ENCODE results near the gene DPEP3. TPM values are rescaled to one million over a fixed set of nuclear protein-coding genes. Genes with fewer than 3 reads are reported as not detected.
A peak's percentile ranks its signal among the peaks of the same experiment; 100 is the strongest.

The DPEP3 gene
- total RNA-seq, 4 donors from 2014 or later: 0.11 to 0.40 TPM; not detected in 2

DNA sequence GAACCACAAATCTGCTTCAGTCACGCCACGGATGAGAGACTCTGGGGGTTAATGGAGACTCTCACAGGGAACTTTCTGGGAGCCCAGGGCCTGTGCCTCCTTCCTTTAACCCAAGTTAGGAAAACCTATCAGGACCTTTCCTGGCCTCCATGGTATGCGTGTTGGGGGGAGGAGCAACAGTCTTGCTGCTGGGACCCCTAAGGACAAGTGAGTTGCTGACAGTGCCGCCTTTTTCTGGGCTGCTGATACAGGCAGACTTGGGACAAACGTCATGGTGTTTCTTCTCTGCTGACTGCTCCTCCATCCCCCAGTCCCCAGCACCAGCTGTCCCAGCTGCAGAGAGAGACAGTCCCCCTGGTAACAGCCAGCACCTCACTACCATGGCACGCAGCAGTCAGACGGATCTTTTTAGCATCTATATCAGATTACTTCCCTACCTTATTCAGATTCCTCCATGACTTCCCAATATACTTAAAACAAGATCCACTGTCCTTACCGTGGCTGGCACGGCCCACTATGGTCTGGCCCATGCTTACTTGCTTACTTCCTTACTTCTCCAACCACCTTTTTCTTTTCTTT, 28.9 kb upstream of the DPEP3 start:
- H3K9me3 ChIP-seq: no peaks in the 10 kb centered on the region
- H3K36me3 ChIP-seq: no peaks in the 10 kb centered on the region
- no peak for DNase-seq
- no peak overlapping the region for H3K27ac ChIP-seq
- intact Hi-C loops (cut with DNase I): no loop called here
- peaks cover 0 to 7% of the 10 kb centered on the region in 2 donors for H3K4me1 ChIP-seq
- H3K27me3 ChIP-seq: no peaks in the 10 kb centered on the region
- H3K4me3 ChIP-seq (replicated peaks in 1 of 3): no peak overlapping the region
- TF ChIP-seq POLR2A (IDR thresholded peaks at IDR 0.05): no peak
- TF ChIP-seq, protein P1, sequence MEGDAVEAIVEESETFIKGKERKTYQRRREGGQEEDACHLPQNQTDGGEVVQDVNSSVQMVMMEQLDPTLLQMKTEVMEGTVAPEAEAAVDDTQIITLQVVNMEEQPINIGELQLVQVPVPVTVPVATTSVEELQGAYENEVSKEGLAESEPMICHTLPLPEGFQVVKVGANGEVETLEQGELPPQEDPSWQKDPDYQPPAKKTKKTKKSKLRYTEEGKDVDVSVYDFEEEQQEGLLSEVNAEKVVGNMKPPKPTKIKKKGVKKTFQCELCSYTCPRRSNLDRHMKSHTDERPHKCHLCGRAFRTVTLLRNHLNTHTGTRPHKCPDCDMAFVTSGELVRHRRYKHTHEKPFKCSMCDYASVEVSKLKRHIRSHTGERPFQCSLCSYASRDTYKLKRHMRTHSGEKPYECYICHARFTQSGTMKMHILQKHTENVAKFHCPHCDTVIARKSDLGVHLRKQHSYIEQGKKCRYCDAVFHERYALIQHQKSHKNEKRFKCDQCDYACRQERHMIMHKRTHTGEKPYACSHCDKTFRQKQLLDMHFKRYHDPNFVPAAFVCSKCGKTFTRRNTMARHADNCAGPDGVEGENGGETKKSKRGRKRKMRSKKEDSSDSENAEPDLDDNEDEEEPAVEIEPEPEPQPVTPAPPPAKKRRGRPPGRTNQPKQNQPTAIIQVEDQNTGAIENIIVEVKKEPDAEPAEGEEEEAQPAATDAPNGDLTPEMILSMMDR (IDR thresholded peaks at IDR 0.05): no peak
- WGBS, 2 donors: 50 to 62% methylated on average over 8 to 9 of the region's 9 CpGs

DNA sequence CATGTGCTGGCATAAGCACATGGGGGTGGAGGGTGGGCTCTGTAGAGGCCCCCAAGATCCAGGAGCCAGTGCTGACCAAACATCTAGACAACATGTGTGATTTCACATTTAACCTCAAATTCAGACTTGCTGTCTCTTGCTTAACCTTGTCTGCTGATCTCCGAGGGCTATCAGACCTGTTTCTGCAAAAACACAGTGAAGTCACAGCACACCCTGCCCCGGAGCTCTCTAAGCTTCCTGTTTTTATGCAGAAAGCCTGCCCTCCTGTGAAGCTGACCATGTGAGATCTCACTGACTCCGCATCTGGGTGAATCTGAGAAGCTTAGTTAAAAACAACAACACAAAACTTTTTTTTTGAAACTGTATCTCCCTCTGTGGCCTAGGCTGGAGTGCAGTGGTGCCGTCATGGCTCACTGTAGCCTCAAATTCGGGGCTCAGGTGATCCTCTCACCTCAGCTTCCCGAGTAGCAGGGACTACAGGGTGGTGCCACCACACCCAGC, 25.5 kb upstream of the DPEP3 start:
- intact Hi-C loops (cut with DNase I): no loop called here
- TF ChIP-seq, protein P1 (IDR thresholded peaks at IDR 0.05): no peak
- no peak for TF ChIP-seq POLR2A (IDR thresholded peaks at IDR 0.05)
- WGBS, 2 donors: 36 to 46% methylated on average over 6 of the region's 6 CpGs
- Histone ChIP-seq H3K27ac (peak overlapping the region in 2 of 3 donors; percentile 29 to 38), H3K27me3 (no peaks in the 10 kb centered on the region), H3K36me3 (no peaks in the 10 kb centered on the region), H3K9me3 (no peaks in the 10 kb centered on the region), H3K4me3 (replicated peaks in 1 of 3) (no peak overlapping the region), H3K4me1 (peaks cover 0 to 7% of the 10 kb centered on the region in 2 donors)
- peak; percentile 12 to 21 for DNase-seq

DNA sequence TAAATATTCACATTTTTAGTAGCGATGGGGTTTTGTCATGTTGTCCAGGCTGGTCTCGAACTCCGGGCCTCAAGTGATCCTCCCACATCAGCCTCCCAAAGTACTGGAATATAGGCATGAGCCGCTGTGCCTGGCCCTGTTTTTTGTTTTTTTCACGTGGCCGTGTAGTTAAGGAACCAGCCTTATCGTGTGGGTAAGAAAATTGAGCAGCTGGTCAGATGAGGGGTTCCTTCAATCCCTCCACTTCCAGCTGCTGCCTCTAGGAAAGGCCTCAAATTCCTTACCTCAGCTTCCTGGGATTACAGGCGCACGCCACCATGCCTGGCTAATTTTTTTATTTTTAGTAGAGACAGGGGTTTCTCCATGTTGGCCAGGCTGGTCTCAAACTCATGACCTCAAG, 24.9 kb upstream of the DPEP3 start:
- Histone ChIP-seq H3K27me3 (no peaks in the 10 kb centered on the region), H3K9me3 (no peaks in the 10 kb centered on the region), H3K4me3 (replicated peaks in 1 of 3) (no peak overlapping the region), H3K27ac (peak overlapping the region in 2 of 3 donors; percentile 29 to 38), H3K36me3 (no peaks in the 10 kb centered on the region), H3K4me1 (peaks cover 0 to 7% of the 10 kb centered on the region in 2 donors)
- WGBS, 2 donors: 88 to 92% methylated on average over 9 of the region's 9 CpGs
- intact Hi-C loops (cut with DNase I): no loop called here
- TF ChIP-seq POLR2A (IDR thresholded peaks at IDR 0.05): no peak
- TF ChIP-seq, protein P1 (IDR thresholded peaks at IDR 0.05): no peak
- DNase-seq: no peak

DNA sequence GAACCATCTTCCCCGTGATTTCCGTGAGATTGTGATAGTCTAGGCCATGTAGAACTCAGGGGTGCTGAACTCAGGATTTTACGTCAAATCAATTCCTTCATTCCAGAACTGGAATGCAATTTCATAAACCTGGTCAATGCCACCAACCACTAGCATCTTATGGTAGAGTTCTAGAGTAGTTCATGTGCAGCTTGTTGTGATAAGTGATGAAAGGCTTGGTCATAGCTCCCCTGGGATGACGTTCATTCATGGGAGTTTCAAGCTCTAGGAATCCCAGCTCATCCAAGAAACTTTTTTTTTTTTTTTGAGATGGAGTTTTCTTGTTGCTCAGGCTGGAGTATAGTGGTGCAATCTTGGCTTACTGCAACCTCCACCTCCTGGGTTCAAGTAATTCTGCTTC, 22.7 kb upstream of the DPEP3 start:
- no peaks in the 10 kb centered on the region for H3K36me3 ChIP-seq
- WGBS, 2 donors: 83 to 86% methylated on average over 4 of the region's 4 CpGs
- no peak overlapping the region for H3K4me3 ChIP-seq (replicated peaks in 1 of 3)
- H3K27ac ChIP-seq: no peak overlapping the region
- no peak for DNase-seq
- intact Hi-C loops (cut with DNase I): no loop called here
- TF ChIP-seq POLR2A (IDR thresholded peaks at IDR 0.05): no peak
- TF ChIP-seq, protein P1 (IDR thresholded peaks at IDR 0.05): no peak
- H3K9me3 ChIP-seq: no peaks in the 10 kb centered on the region
- peaks cover 0 to 7% of the 10 kb centered on the region in 2 donors for H3K4me1 ChIP-seq
- H3K27me3 ChIP-seq: no peaks in the 10 kb centered on the region

DNA sequence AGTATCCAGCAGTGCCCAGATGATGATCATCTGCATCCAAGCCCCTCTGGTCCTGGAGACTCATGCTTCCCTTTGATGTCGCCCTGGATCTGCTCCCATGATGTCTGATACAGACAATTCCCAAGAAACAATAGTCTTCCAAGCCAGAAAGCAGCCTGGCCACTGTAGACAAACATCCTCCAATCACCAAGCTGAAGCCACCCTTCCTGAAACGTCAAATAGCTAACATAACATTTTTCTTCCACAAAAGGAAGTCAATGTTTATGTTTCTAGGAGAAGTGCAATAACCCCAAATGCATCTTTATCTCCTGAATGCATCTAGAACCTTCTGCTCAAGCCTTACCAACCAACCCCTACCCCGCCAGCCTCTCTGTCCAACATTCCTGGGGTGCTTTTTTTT, 20.2 kb upstream of the DPEP3 start:
- intact Hi-C loops (cut with DNase I): no loop called here
- WGBS, 2 donors: 39 to 45% methylated on average over 3 of the region's 3 CpGs
- H3K4me1 ChIP-seq: peaks cover 0 to 2% of the 10 kb centered on the region in 2 donors
- no peak overlapping the region for H3K4me3 ChIP-seq (replicated peaks in 1 of 3)
- peak overlapping the region in 1 of 3 donors; percentile 38 for H3K27ac ChIP-seq
- H3K36me3 ChIP-seq: no peaks in the 10 kb centered on the region
- no peaks in the 10 kb centered on the region for H3K9me3 ChIP-seq
- TF ChIP-seq POLR2A (IDR thresholded peaks at IDR 0.05): no peak
- TF ChIP-seq, protein P1 (IDR thresholded peaks at IDR 0.05): no peak
- DNase-seq: no peak
- no peaks in the 10 kb centered on the region for H3K27me3 ChIP-seq

All from thyroid gland (tissue), 4 donors.